GM12891 (cell line): ENCODE results near the gene NPPC.
"Not testable (repeated sequence)": the region's sequence is repeated elsewhere in the genome, so short reads cannot be mapped to it uniquely, and the experiment has no call there.

Experiments used
- POLR2A ChIP-seq: IDR thresholded peaks from 2 replicates; pipeline ENCODE4 v1.6.1; 2011; ENCODE audit warnings: low read depth, low read length, control low read depth
- POLR2AphosphoS5 ChIP-seq: IDR thresholded peaks from 2 replicates; pipeline ENCODE4 v1.6.1; 2011; ENCODE audit warnings: low read depth, low read length, control low read depth
- TAF1 ChIP-seq: IDR thresholded peaks from 2 replicates; pipeline ENCODE4 v1.6.1; 2011; ENCODE audit warnings: low read depth, low read length, control low read depth

DNA sequence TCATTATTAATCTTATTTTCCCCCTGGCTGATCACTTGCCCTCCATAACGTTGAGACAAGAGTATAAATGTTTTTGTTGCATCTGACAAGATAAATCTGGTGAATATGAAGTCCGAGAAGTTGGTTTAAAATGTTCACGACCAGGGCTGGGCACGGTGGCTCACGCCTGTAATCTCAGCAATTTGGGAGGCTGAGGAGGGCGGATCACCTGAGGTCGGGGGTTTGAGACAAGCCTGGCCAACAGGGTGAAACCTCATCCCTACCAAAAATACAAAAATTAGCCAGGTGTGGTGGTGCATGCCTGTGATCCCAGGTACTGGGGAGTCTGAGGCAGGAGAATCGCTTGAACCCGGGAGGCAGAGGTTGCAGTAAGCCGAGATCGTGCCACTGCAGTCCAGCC lies 20.9 kb upstream of the NPPC start:
- not testable (repeated sequence) for TF ChIP-seq POLR2AphosphoS5, POLR2A, TAF1
